GM12878 (cell line): ENCODE measurements around the gene H6PD. TPM values are rescaled to one million over a fixed set of nuclear protein-coding genes. Genes with fewer than 3 reads are reported as not detected.

ENCODE experiments used
- ATAC-seq: fragments of 200-7000 bp; cut with Tn5 transposase; 3 replicates; pipeline ENCODE4 v1.9.1; 2020; ENCODE audit warnings: mild to moderate bottlenecking, moderate library complexity
- BruUV-seq: library from RNA; stranded (reverse); fragments of 400-500 nt; replicated peaks from 2 replicates; lab custom pipeline; 2021; lab: Mats Ljungman, UMichigan
- CTCF ChIA-PET: fragments of 300-600 bp; sonication (Branson Sonifier 250); formaldehyde crosslinking; extraction: SDS; loops from one replicate; lab custom pipeline; 2021; ENCODE audit warnings: inconsistent platforms; lab: Yijun Ruan, JAX
- POLR2A ChIA-PET: fragments of 350-600 bp; formaldehyde crosslinking; extraction: SDS; loops from one replicate; lab custom pipeline; 2021; ENCODE audit warnings: inconsistent platforms; lab: Charles Lee
- RAD21 ChIA-PET: fragments of 300-600 bp; sonication (Branson Sonifier 250); formaldehyde crosslinking; loops from one replicate; lab custom pipeline; 2023; ENCODE audit warnings: antibody characterized with exemption; ENCODE audit not compliant: unreplicated experiment; lab: Charles Lee
- SMC1A ChIA-PET: fragments of 300-600 bp; sonication (Branson Sonifier 250); formaldehyde crosslinking; loops from one replicate; lab custom pipeline; 2023; ENCODE audit not compliant: unreplicated experiment, uncharacterized antibody; lab: Charles Lee
- DNase-seq: peaks from one replicate; pipeline ENCODE4 v3.0.0-alpha.2; 2011; ENCODE audit warnings: low read depth, low spot score
- FAIRE-seq: peaks from 3 replicates; lab custom pipeline; 2011; peaks lifted over from hg19 to GRCh38; lab: Jason Lieb, UNC
- H2AFZ ChIP-seq: 2 replicates; pipeline ENCODE4 v1.6.0; 2011; ENCODE audit warnings: low read depth, low read length, control low read depth; ENCODE audit not compliant: control insufficient read depth
- H3K27ac ChIP-seq: 2 replicates; pipeline ENCODE4 v1.5.1; 2011; ENCODE audit warnings: control low read depth; ENCODE audit not compliant: control insufficient read depth, insufficient read depth
- H3K27me3 ChIP-seq, 2 experiments: replicated peaks in 1 of 2; 2 replicates each; pipeline versions ENCODE4 v1.6.0 to v1.6.1; 2011; ENCODE audit warnings: low read length in 1 of 2; ENCODE audit not compliant: control insufficient read depth in 2 of 2, insufficient read depth in 2 of 2
- H3K36me3 ChIP-seq, 2 experiments: 2 replicates each; pipeline ENCODE4 v1.5.1; 2011; ENCODE audit warnings: low read length in 1 of 2; ENCODE audit not compliant: control insufficient read depth in 2 of 2, insufficient read depth in 2 of 2
- H3K4me1 ChIP-seq: 2 replicates; pipeline ENCODE4 v1.6.1; 2011; ENCODE audit warnings: mild to moderate bottlenecking, low read length, moderate library complexity, mixed read lengths; ENCODE audit not compliant: control insufficient read depth, insufficient read depth
- H3K4me2 ChIP-seq: 2 replicates; pipeline ENCODE4 v1.6.0; 2011; ENCODE audit warnings: control low read depth; ENCODE audit not compliant: control insufficient read depth, insufficient read depth
- H3K4me3 ChIP-seq: fragments of 200-600 bp; sonication (generic); 2 replicates; pipeline ENCODE4 v1.5.1; 2016
- H3K79me2 ChIP-seq: 2 replicates; pipeline ENCODE4 v1.6.0; 2011; ENCODE audit warnings: low read length; ENCODE audit not compliant: control insufficient read depth, insufficient read depth
- H3K9ac ChIP-seq: 2 replicates; pipeline ENCODE4 v1.8.0; 2011; ENCODE audit warnings: low read length, control low read depth, mixed read lengths; ENCODE audit not compliant: control insufficient read depth, insufficient read depth
- H3K9me3 ChIP-seq: replicated peaks from 3 replicates; pipeline ENCODE4 v1.5.1; 2011; ENCODE audit warnings: mild to moderate bottlenecking, low read length; ENCODE audit not compliant: control insufficient read depth, insufficient read depth
- H4K20me1 ChIP-seq: 2 replicates; pipeline ENCODE4 v1.6.0; 2011; ENCODE audit not compliant: control insufficient read depth, insufficient read depth
- ASH2L ChIP-seq: fragments of 300-600, 200-600 bp; sonication (generic); IDR thresholded peaks from 2 replicates; pipeline ENCODE4 v1.6.1; 2017; ENCODE audit warnings: low read depth, mild to moderate bottlenecking, borderline replicate concordance
- CHD1 ChIP-seq: IDR thresholded peaks from 2 replicates; pipeline ENCODE4 v1.6.1; 2012; ENCODE audit warnings: low read depth, low read length, improper control_type of control experiment
- E2F8 ChIP-seq: fragments of 450-650 bp; IDR thresholded peaks from 2 replicates; pipeline ENCODE4 v1.6.1; 2018; ENCODE audit warnings: mild to moderate bottlenecking, low read depth, moderate library complexity; ENCODE audit not compliant: partially characterized antibody
- HCFC1 ChIP-seq: fragments of 150-350 bp; IDR thresholded peaks from 2 replicates; pipeline ENCODE4 v1.6.1; 2014; ENCODE audit warnings: low read length
- HSF1 ChIP-seq: fragments of 150-350 bp; IDR thresholded peaks from 2 replicates; pipeline ENCODE4 v1.6.1; 2014; ENCODE audit warnings: mild to moderate bottlenecking, low read depth, low read length
- JUNB ChIP-seq: IDR thresholded peaks from 2 replicates; pipeline ENCODE4 v1.6.1; 2016; ENCODE audit warnings: antibody characterized with exemption, mild to moderate bottlenecking
- MTA2 ChIP-seq: fragments of 450-650 bp; IDR thresholded peaks from 2 replicates; pipeline ENCODE4 v1.6.1; 2016; ENCODE audit warnings: low read depth, mild to moderate bottlenecking, moderate library complexity
- POLR2AphosphoS5 ChIP-seq: IDR thresholded peaks from 2 replicates; pipeline ENCODE4 v1.6.1; 2011; ENCODE audit warnings: mild to moderate bottlenecking, low read length, inconsistent platforms
- RAD51 ChIP-seq: fragments of 450-650 bp; IDR thresholded peaks from 2 replicates; pipeline ENCODE4 v1.6.1; 2016; ENCODE audit warnings: moderate library complexity, mild to moderate bottlenecking, inconsistent platforms
- RCOR1 ChIP-seq: conservative IDR thresholded peaks from 2 replicates; pipeline ENCODE4 v1.6.1; 2012; ENCODE audit warnings: low read depth, low read length, improper control_type of control experiment
- STAT1 ChIP-seq: fragments of 450-650 bp; conservative IDR thresholded peaks from 2 replicates; pipeline ENCODE4 v1.6.1; 2014; ENCODE audit warnings: antibody characterized with exemption, mild to moderate bottlenecking
- TCF3 ChIP-seq: IDR thresholded peaks from 2 replicates; pipeline ENCODE4 v1.6.1; 2012; ENCODE audit warnings: low read depth, mild to moderate bottlenecking, low read length, borderline replicate concordance; ENCODE audit not compliant: insufficient read depth
- YBX1 ChIP-seq: fragments of 450-650 bp; IDR thresholded peaks from 2 replicates; pipeline ENCODE4 v1.6.1; 2016; ENCODE audit warnings: antibody characterized with exemption
- WGBS: methylation state at CpG from one replicate; pipeline ENCODE4 v1.1.6; 2016; ENCODE audit warnings: low lambda C conversion rate; ENCODE audit not compliant: insufficient replicate concordance, insufficient coverage; ENCODE audit errors: missing lambda C conversion rate; 5-methylcytosine and 5-hydroxymethylcytosine counted together
- in situ Hi-C: fragments of 300-500 bp; cut with MboI; formaldehyde crosslinking; loops from 9 replicates; pipeline ENCODE4 v1.14.3; 2018; ENCODE audit warnings: mixed read lengths
- intact Hi-C: fragments of 100-400 bp; cut with micrococcal nuclease; formaldehyde crosslinking; loops from one replicate; pipeline ENCODE4 v1.14.2; 2022; ENCODE audit not compliant: unreplicated experiment
- polyA plus RNA-seq, 11 experiments: library from polyadenylated mRNA; depleted of rRNA in 4 of 11; unstranded in 6 of 11; stranded (reverse) in 5 of 11; fragments of >200 nt; fragmentation: Nextera tagmentation in 4 of 11; fragmentation: Illumina TruSeq in 1 of 11; extraction: Ambion mirVana in 4 of 11; extraction: Trizol in 1 of 11; gene quantifications; 1 replicate in 1 of 11; 2 replicates in 10 of 11; pipeline versions ENCODE4 v1.2.1 to v1.2.3, GENCODE V29; 2011 to 2016; ENCODE audit warnings: inconsistent platforms in 2 of 11, missing spikeins in 2 of 11, low read depth in 1 of 11
- total RNA-seq, 4 experiments: library from RNA; depleted of rRNA in 3 of 4; stranded (reverse); fragments of >200 nt in 3 of 4; fragmentation: Illumina TruSeq in 1 of 4; extraction: Trizol in 1 of 4; gene quantifications; 2 replicates each; pipeline versions ENCODE4 v1.2.1 to v1.2.3, GENCODE V29; 2013 to 2021
- TF ChIP-seq, protein P1 (sequence below): fragments of 450-650 bp; formaldehyde crosslinking; IDR thresholded peaks from 2 replicates; pipeline ENCODE4 v1.5.0; 2022; ENCODE audit warnings: mild to moderate bottlenecking, missing genetic modification characterization

Gene H6PD
- total and polyA plus RNA-seq, 10 of the 15 experiments (the other 5 are each of a cell fraction or from before 2014, with no cell fraction given) = 1.2 to 20.7 (median 7.7) TPM

DNA sequence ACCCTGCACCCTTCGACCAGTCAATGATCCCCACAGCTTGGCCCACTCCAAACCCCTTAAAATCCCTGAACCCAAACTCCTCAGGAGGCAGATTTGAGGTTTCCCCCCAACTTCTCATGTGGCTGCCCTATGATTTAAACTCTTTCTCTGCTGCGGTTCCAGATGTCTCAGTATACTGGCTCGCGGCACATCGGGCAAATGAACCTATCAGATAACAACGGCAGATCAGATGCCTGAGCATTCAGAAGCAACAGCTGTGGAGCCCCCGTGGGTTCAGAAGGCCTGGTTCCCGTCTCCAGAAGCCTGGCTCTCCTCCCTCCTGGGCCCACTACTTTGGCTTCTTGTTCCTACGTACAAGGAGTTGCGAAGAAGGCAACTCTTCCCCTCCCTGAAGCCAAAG is 43.3 kb upstream of the H6PD start:
- Histone ChIP-seq H3K4me2 (no peak overlapping the region), H3K4me1 (peaks cover 11% of the 10 kb centered on the region), H3K9ac (no peak overlapping the region), H3K79me2 (no peaks in the 10 kb centered on the region), H2AFZ (no peak overlapping the region), H3K27ac (no peak overlapping the region), H4K20me1 (no peaks in the 10 kb centered on the region), H3K9me3 (no peaks in the 10 kb centered on the region), H3K4me3 (no peak overlapping the region), H3K36me3 (no peaks in the 10 kb centered on the region), H3K27me3 (no peaks in the 10 kb centered on the region)
- TF ChIP-seq, protein P1, sequence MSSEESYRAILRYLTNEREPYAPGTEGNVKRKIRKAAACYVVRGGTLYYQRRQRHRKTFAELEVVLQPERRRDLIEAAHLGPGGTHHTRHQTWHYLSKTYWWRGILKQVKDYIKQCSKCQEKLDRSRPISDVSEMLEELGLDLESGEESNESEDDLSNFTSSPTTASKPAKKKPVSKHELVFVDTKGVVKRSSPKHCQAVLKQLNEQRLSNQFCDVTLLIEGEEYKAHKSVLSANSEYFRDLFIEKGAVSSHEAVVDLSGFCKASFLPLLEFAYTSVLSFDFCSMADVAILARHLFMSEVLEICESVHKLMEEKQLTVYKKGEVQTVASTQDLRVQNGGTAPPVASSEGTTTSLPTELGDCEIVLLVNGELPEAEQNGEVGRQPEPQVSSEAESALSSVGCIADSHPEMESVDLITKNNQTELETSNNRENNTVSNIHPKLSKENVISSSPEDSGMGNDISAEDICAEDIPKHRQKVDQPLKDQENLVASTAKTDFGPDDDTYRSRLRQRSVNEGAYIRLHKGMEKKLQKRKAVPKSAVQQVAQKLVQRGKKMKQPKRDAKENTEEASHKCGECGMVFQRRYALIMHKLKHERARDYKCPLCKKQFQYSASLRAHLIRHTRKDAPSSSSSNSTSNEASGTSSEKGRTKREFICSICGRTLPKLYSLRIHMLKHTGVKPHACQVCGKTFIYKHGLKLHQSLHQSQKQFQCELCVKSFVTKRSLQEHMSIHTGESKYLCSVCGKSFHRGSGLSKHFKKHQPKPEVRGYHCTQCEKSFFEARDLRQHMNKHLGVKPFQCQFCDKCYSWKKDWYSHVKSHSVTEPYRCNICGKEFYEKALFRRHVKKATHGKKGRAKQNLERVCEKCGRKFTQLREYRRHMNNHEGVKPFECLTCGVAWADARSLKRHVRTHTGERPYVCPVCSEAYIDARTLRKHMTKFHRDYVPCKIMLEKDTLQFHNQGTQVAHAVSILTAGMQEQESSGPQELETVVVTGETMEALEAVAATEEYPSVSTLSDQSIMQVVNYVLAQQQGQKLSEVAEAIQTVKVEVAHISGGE (CRISPR knock-in tag) = no peak
- TF ChIP-seq E2F8 (no peak), TCF3 (no peak), JUNB (no peak), POLR2AphosphoS5 (no peak), MTA2 (no peak), STAT1 (no peak), RCOR1 (no peak), HSF1 (no peak), HCFC1 (no peak), ASH2L (no peak), RAD51 (no peak), CHD1 (no peak), YBX1 (no peak)
- ChIA-PET POLR2A (no interaction called here), RAD21 (no interaction called here), SMC1A (no interaction called here), CTCF (no interaction called here)
- no peak for DNase-seq
- in situ Hi-C loops (no loop called here), intact Hi-C loops (no loop called here)
- ATAC-seq = no peak
- no peak for FAIRE-seq
- BruUV-seq = no TSS peak
- 71% methylated on average over 10 of the region's 10 CpGs for WGBS
